ENCODE data around the gene STK11. TPM values are rescaled to one million over a fixed set of nuclear protein-coding genes. Genes with fewer than 3 reads are reported as not detected.

STK11 gene
- total RNA-seq, 1 donor from 2014 or later, result 61.6 TPM

DNA sequence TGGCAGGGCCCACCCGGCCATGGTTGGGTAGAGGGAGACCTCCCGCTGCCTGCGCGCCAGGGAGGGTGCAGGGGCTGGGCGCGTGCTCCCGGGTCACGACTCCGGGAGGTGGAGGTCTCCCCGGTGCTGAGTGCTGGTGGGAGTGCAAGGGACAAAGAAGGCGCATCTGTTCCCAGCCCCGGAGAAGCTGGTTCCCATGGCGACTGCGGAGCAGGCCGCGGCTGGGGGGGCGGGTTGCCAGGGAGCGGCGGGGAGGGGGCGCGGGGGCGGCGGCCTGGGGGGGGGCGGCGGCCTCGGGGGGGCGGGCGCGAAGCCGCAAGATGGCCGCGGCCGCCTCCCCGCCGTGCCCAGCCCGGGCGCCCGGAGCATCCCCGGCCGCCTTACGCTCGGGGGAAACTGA lies 31.0 kb downstream of the STK11 start:
- Histone ChIP-seq H3K27ac (ENCODE audit: low read depth, low read length) (no peak overlapping the region), H3K9ac (ENCODE audit: low read length) (peak overlapping the region; percentile 79), H3K4me3 (ENCODE audit: insufficient read depth, low read depth, low read length) (peak overlapping the region; percentile 68), H3K36me3 (ENCODE audit: insufficient read depth, low read length) (peaks cover 3% of the 10 kb centered on the region), H3K4me1 (ENCODE audit: insufficient read depth, low read length) (peaks cover 34% of the 10 kb centered on the region), H2AFZ (ENCODE audit: low read depth, low read length) (peak overlapping the region; percentile 32), H3K79me2 (ENCODE audit: insufficient read depth, low read length) (peaks cover 13% of the 10 kb centered on the region), H3K4me2 (ENCODE audit: low read length) (peak overlapping the region; percentile 97), H4K20me1 (ENCODE audit: insufficient read depth, low read length) (peaks cover 46% of the 10 kb centered on the region), H3K27me3 (ENCODE audit: insufficient read depth, low read length) (no peaks in the 10 kb centered on the region), H3K9me3 (ENCODE audit: insufficient read depth, low read depth, low read length) (no peaks in the 10 kb centered on the region)
- no peak for DNase-seq (ENCODE audit: low read depth)
- peaks cover 12% of the 10 kb centered on the region for H3K4me1 Mint-ChIP-seq (ENCODE audit: low read depth, unreplicated experiment)
- peaks cover 7% of the 10 kb centered on the region for H3K36me3 Mint-ChIP-seq (ENCODE audit: low read depth, unreplicated experiment)
- H3K27me3 Mint-ChIP-seq (ENCODE audit: low read depth, unreplicated experiment), result no peaks in the 10 kb centered on the region
- no peaks in the 10 kb centered on the region for H3K9me3 Mint-ChIP-seq (ENCODE audit: unreplicated experiment)
- H3K27ac Mint-ChIP-seq (ENCODE audit: unreplicated experiment), result no peak overlapping the region
- no peak for TF ChIP-seq CTCF (IDR thresholded peaks at IDR 0.05; ENCODE audit: insufficient read depth, low read depth, low read length)
- TF ChIP-seq EZH2 (IDR thresholded peaks at IDR 0.05; ENCODE audit: insufficient read depth, low read length), result no peak
- FAIRE-seq, result no peak
- peak overlapping the region; percentile 50 for H3K4me3 Mint-ChIP-seq (ENCODE audit: unreplicated experiment)

- H3K4me1 Mint-ChIP-seq (ENCODE audit: low read depth, unreplicated experiment), result peaks cover 10% of the 10 kb centered on the region
- no peak overlapping the region for H3K27ac Mint-ChIP-seq (ENCODE audit: unreplicated experiment)
- no peaks in the 10 kb centered on the region for H3K27me3 Mint-ChIP-seq (ENCODE audit: low read depth, unreplicated experiment)
- Histone ChIP-seq H3K27me3 (ENCODE audit: insufficient read depth, low read length) (no peaks in the 10 kb centered on the region), H3K4me1 (ENCODE audit: insufficient read depth, low read length) (peaks cover 32% of the 10 kb centered on the region), H3K9ac (ENCODE audit: low read length) (peak overlapping the region; percentile 79), H3K4me3 (ENCODE audit: insufficient read depth, low read depth, low read length) (peak overlapping the region; percentile 68), H3K27ac (ENCODE audit: low read depth, low read length) (no peak overlapping the region), H2AFZ (ENCODE audit: low read depth, low read length) (peak overlapping the region; percentile 9), H3K9me3 (ENCODE audit: insufficient read depth, low read depth, low read length) (no peaks in the 10 kb centered on the region), H3K79me2 (ENCODE audit: insufficient read depth, low read length) (peaks cover 18% of the 10 kb centered on the region), H3K36me3 (ENCODE audit: insufficient read depth, low read length) (peaks cover 3% of the 10 kb centered on the region), H4K20me1 (ENCODE audit: insufficient read depth, low read length) (peaks cover 42% of the 10 kb centered on the region), H3K4me2 (ENCODE audit: low read length) (peak overlapping the region; percentile 97)
- peak overlapping the region; percentile 80 for H3K4me3 Mint-ChIP-seq (ENCODE audit: unreplicated experiment)
- peaks cover 5% of the 10 kb centered on the region for H3K36me3 Mint-ChIP-seq (ENCODE audit: low read depth, unreplicated experiment)
- no peaks in the 10 kb centered on the region for H3K9me3 Mint-ChIP-seq (ENCODE audit: unreplicated experiment)
- FAIRE-seq (no peak), DNase-seq (ENCODE audit: low read depth) (no peak)
- TF ChIP-seq EZH2 (IDR thresholded peaks at IDR 0.05; ENCODE audit: insufficient read depth, low read length) (no peak), CTCF (IDR thresholded peaks at IDR 0.05; ENCODE audit: insufficient read depth, low read depth, low read length) (no peak)
Measured at GRCh38 chr19:1237027-1237659, 31.6 kb downstream of the STK11 start.

DNA sequence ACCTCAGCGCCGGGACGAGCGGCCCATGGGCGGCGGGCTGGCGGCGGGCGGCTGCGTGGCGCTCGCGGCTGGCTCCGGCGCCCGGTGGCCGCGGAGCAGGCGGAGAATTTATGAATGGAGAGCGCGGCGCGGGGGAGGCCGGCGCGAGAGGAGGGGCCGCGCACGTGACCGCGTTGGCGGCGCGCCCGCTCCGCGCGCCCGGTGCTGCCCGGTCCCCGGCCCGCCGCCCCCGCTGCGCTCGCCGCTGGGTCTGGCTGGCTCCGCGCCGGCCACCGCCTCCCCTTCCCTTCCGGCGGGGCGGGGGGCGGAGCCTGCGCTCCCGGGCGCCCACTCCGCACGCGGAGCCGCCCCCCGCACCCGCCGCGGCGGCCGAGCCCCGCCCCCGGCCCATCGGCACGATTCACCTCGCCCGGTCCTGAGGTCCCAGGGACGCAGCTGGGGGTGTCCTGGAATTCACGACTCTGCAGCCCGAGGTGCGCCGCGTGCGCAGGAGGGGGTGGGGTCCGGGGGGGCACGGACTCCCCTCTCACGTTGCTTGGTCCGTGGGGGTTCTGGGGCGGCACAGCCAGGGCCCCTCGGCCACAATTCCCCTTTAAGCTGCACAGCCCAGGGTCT lies 32.3 kb downstream of the STK11 start, which contains the start of gene CBARP:
Gene CBARP (minus strand): TSS at position 252 of the 615 bp plus-strand sequence. CDS start 1,905 bp downstream, outside the sequence.
- Histone ChIP-seq H3K27ac (ENCODE audit: low read depth, low read length) (no peak within 1 kb of the TSS), H3K4me1 (ENCODE audit: insufficient read depth, low read length) (peaks cover 30% of the 10 kb centered on the region), H2AFZ (ENCODE audit: low read depth, low read length) (peak within 1 kb of the TSS; percentile 63), H3K4me3 (ENCODE audit: insufficient read depth, low read depth, low read length) (peak within 1 kb of the TSS; percentile 68), H3K79me2 (ENCODE audit: insufficient read depth, low read length) (peaks cover 23% of the 10 kb centered on the region), H3K4me2 (ENCODE audit: low read length) (peak within 1 kb of the TSS; percentile 97), H3K27me3 (ENCODE audit: insufficient read depth, low read length) (no peaks in the 10 kb centered on the region), H3K36me3 (ENCODE audit: insufficient read depth, low read length) (peaks cover 3% of the 10 kb centered on the region), H4K20me1 (ENCODE audit: insufficient read depth, low read length) (peaks cover 41% of the 10 kb centered on the region), H3K9ac (ENCODE audit: low read length) (peak within 1 kb of the TSS; percentile 79), H3K9me3 (ENCODE audit: insufficient read depth, low read depth, low read length) (no peaks in the 10 kb centered on the region)
- Mint-ChIP-seq H3K4me1 (ENCODE audit: low read depth, unreplicated experiment) (peaks cover 4% of the 10 kb centered on the region), H3K36me3 (ENCODE audit: low read depth, unreplicated experiment) (no peaks in the 10 kb centered on the region), H3K9me3 (ENCODE audit: unreplicated experiment) (no peaks in the 10 kb centered on the region), H3K4me3 (ENCODE audit: unreplicated experiment) (peak within 1 kb of the TSS; percentile 81), H3K27ac (ENCODE audit: unreplicated experiment) (peak within 1 kb of the TSS; percentile 77), H3K27me3 (ENCODE audit: low read depth, unreplicated experiment) (no peaks in the 10 kb centered on the region)
- DNase-seq (ENCODE audit: low read depth), result no peak
- no peak for FAIRE-seq
- TF ChIP-seq CTCF (IDR thresholded peaks at IDR 0.05; ENCODE audit: insufficient read depth, low read depth, low read length), result no peak
- no peak for TF ChIP-seq EZH2 (IDR thresholded peaks at IDR 0.05; ENCODE audit: insufficient read depth, low read length)
